PC-9 (cell line): ENCODE data around the gene RNF144A. TPM values are rescaled to one million over a fixed set of nuclear protein-coding genes. Genes with fewer than 3 reads are reported as not detected.

Experiments
- BruUV-seq: library from RNA; stranded (reverse); fragments of 400-500 nt; replicated peaks from 2 replicates; lab custom pipeline; 2021; lab: Mats Ljungman, UMichigan
- CTCF ChIA-PET: fragments of 300-600 bp; sonication (Branson Sonifier 250); formaldehyde crosslinking; loops from one replicate; lab custom pipeline; 2022; ENCODE audit warnings: antibody characterized with exemption; lab: Charles Lee
- POLR2A ChIA-PET: fragments of 300-600 bp; sonication (Branson Sonifier 250); formaldehyde crosslinking; loops from one replicate; lab custom pipeline; 2022; ENCODE audit warnings: antibody characterized with exemption; ENCODE audit not compliant: unreplicated experiment; lab: Charles Lee
- DNase-seq, 2 experiments: peaks; one replicate each; pipeline versions ENCODE4 v3.0.0 to v3.0.0-alpha.2; 2015 to 2022; ENCODE audit warnings: mixed read lengths in 1 of 2
- H2AFZ ChIP-seq: fragments of 200-600 bp; sonication (generic); 2 replicates; pipeline ENCODE4 v1.8.1; 2017; ENCODE audit warnings: antibody characterized with exemption
- H3F3A ChIP-seq: fragments of 200-600 bp; sonication (generic); 2 replicates; pipeline ENCODE4 v1.8.1; 2017; ENCODE audit warnings: antibody characterized with exemption, mild to moderate bottlenecking, low read depth; ENCODE audit not compliant: insufficient read depth
- H3K27ac ChIP-seq: fragments of 200-600 bp; sonication (generic); 2 replicates; pipeline ENCODE4 v1.6.1; 2016; ENCODE audit warnings: mixed run types
- H3K27me3 ChIP-seq: fragments of 200-600 bp; sonication (generic); 2 replicates; pipeline ENCODE4 v1.6.1; 2016; ENCODE audit warnings: low read depth, mixed run types; ENCODE audit not compliant: insufficient read depth
- H3K36me3 ChIP-seq: fragments of 200-600 bp; sonication (generic); 2 replicates; pipeline ENCODE4 v1.6.1; 2016; ENCODE audit warnings: low read depth, mixed run types
- H3K4me1 ChIP-seq: fragments of 200-600 bp; sonication (generic); replicated peaks from 2 replicates; pipeline ENCODE4 v1.6.1; 2016; ENCODE audit warnings: mixed run types; ENCODE audit not compliant: insufficient read depth
- H3K4me2 ChIP-seq: fragments of 200-600 bp; sonication (generic); 2 replicates; pipeline ENCODE4 v1.6.1; 2017; ENCODE audit warnings: mixed run types
- H3K4me3 ChIP-seq: fragments of 200-600 bp; sonication (generic); 2 replicates; pipeline ENCODE4 v1.6.1; 2016; ENCODE audit warnings: mixed run types
- H3K79me2 ChIP-seq: fragments of 200-600 bp; sonication (generic); 2 replicates; pipeline ENCODE4 v1.6.1; 2017; ENCODE audit warnings: low read depth, mixed run types
- H3K9me2 ChIP-seq: fragments of 200-600 bp; sonication (generic); 2 replicates; pipeline ENCODE4 v1.8.1; 2017; ENCODE audit warnings: mild to moderate bottlenecking; ENCODE audit not compliant: insufficient read depth
- H3K9me3 ChIP-seq: fragments of 200-600 bp; sonication (generic); 2 replicates; pipeline ENCODE4 v1.8.1; 2016; ENCODE audit warnings: low read depth; ENCODE audit not compliant: insufficient read depth
- H4K20me1 ChIP-seq: fragments of 200-600 bp; sonication (generic); 2 replicates; pipeline ENCODE4 v1.8.1; 2017; ENCODE audit not compliant: insufficient read depth
- CTCF ChIP-seq: fragments of 200-600 bp; sonication (generic); conservative IDR thresholded peaks from 2 replicates; pipeline ENCODE4 v1.6.1; 2017; ENCODE audit warnings: mixed run types, antibody characterized with exemption, mild to moderate bottlenecking, moderate library complexity
- EZH2 ChIP-seq: fragments of 200-600 bp; sonication (generic); IDR thresholded peaks from 2 replicates; pipeline ENCODE4 v1.8.0; 2017; ENCODE audit warnings: antibody characterized with exemption, low read depth
- intact Hi-C: fragments of 100-400 bp; cut with micrococcal nuclease; formaldehyde crosslinking; loops from one replicate; pipeline ENCODE4 v1.10.0; 2022; ENCODE audit not compliant: unreplicated experiment
- total RNA-seq: library from RNA; stranded (reverse); gene quantifications from 2 replicates; pipeline ENCODE4 v1.2.3, GENCODE V29; 2021

RNF144A gene
- total RNA-seq, 1 experiment from 2014 or later, result 0.94 TPM

- no peaks in the 10 kb centered on the region for H3K9me3 ChIP-seq
- no peaks in the 10 kb centered on the region for H3K79me2 ChIP-seq
- CTCF ChIA-PET, result interaction anchor here (0.7 kb wide), 1 partner anchor 9 kb away, joined by 13 read pairs; no protein-coding TSS in a partner anchor
- intact Hi-C loops, result no loop called here
- H3F3A ChIP-seq, result no peaks in the 10 kb centered on the region
- H3K27ac ChIP-seq, result no peak overlapping the region
- POLR2A ChIA-PET, result no interaction called here
- H3K4me1 ChIP-seq, result no peaks in the 10 kb centered on the region
- TF ChIP-seq CTCF (no peak), EZH2 (no peak)
- no peak overlapping the region for H3K4me3 ChIP-seq
- no peaks in the 10 kb centered on the region for H4K20me1 ChIP-seq
- H3K9me2 ChIP-seq, result no peaks in the 10 kb centered on the region
- no peak for DNase-seq
- H3K27me3 ChIP-seq, result no peaks in the 10 kb centered on the region
- no peak overlapping the region for H3K4me2 ChIP-seq
- H2AFZ ChIP-seq, result no peak overlapping the region
- H3K36me3 ChIP-seq, result no peaks in the 10 kb centered on the region
- BruUV-seq, result no TSS peak
Measured at GRCh38 chr2:7016601-7017211, 99.5 kb downstream of the RNF144A start.

DNA sequence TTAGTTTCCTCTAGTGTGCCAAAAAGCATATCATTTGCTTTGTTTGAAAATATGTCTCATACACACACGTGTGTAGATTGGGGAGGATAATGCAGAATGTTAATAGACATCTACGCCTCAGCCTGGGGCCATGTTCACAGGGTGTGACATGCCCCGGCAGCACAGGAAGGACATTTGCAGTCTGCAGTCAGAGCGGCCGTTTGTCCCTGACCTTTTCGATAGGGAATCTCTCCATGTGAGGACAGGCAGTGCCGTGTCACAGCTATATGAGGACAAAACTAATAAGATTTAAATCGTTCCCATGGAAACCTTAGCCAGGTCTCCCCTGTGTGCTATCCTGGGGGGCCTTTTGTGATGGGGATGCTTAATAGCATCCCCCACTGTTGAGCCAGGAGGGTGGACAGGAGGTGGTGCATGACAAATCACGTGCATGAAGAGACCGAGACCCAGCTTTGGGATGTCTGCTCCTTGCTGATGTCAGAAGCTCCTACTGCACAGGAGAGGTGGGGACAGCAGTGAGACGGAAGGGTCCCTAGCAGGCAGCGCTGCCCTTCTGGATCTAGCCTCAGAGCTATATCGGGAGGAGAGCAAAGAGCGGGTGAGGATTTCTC lies 100.6 kb downstream of the RNF144A start:
- no TSS peak for BruUV-seq
- Histone ChIP-seq H3K4me1 (no peaks in the 10 kb centered on the region), H3K79me2 (no peaks in the 10 kb centered on the region), H2AFZ (no peak overlapping the region), H3F3A (no peaks in the 10 kb centered on the region), H3K9me2 (no peaks in the 10 kb centered on the region), H3K36me3 (no peaks in the 10 kb centered on the region), H3K9me3 (no peaks in the 10 kb centered on the region), H4K20me1 (no peaks in the 10 kb centered on the region), H3K4me2 (no peak overlapping the region), H3K4me3 (no peak overlapping the region), H3K27ac (no peak overlapping the region), H3K27me3 (no peaks in the 10 kb centered on the region)
- CTCF ChIA-PET, result no interaction called here
- TF ChIP-seq EZH2 (no peak), CTCF (no peak)
- no peak for DNase-seq
- POLR2A ChIA-PET, result no interaction called here
- intact Hi-C loops, result no loop called here

- no peaks in the 10 kb centered on the region for H4K20me1 ChIP-seq
- no peaks in the 10 kb centered on the region for H3F3A ChIP-seq
- intact Hi-C loops, result no loop called here
- H3K4me1 ChIP-seq, result no peaks in the 10 kb centered on the region
- POLR2A ChIA-PET, result no interaction called here
- no peaks in the 10 kb centered on the region for H3K27me3 ChIP-seq
- no peaks in the 10 kb centered on the region for H3K9me3 ChIP-seq
- no peaks in the 10 kb centered on the region for H3K36me3 ChIP-seq
- CTCF ChIA-PET, result no interaction called here
- H3K27ac ChIP-seq, result no peak overlapping the region
- H3K79me2 ChIP-seq, result no peaks in the 10 kb centered on the region
- no peak for DNase-seq
- H3K4me3 ChIP-seq, result no peak overlapping the region
- no peak overlapping the region for H3K4me2 ChIP-seq
- no TSS peak for BruUV-seq
- TF ChIP-seq EZH2 (no peak), CTCF (no peak)
- H2AFZ ChIP-seq, result no peak overlapping the region
- H3K9me2 ChIP-seq, result no peaks in the 10 kb centered on the region
Measured at GRCh38 chr2:7018282-7018701, 101.1 kb downstream of the RNF144A start.
